Right cardiac atrium (tissue), 5 donors: ENCODE results near the gene HDAC1. TPM values are rescaled to one million over a fixed set of nuclear protein-coding genes. Genes with fewer than 3 reads are reported as not detected.
A peak's percentile ranks its signal among the peaks of the same experiment; 100 is the strongest.
"Not testable (repeated sequence)": the region's sequence is repeated elsewhere in the genome, so short reads cannot be mapped to it uniquely, and the experiment has no call there.

ENCODE experiments used
- ATAC-seq, 2 donors: fragments of 200-7000 bp; cut with Tn5 transposase; one replicate each; pipeline versions ENCODE4 v1.8.0 to v1.9.1; 2020; ENCODE audit warnings: moderate library complexity in 2 of 2, mild to moderate bottlenecking in 1 of 2
- DNase-seq, 3 donors: peaks; one replicate each; pipeline ENCODE4 v3.0.0-alpha.2; 2020
- H3K27ac ChIP-seq: one replicate; pipeline ENCODE4 v1.5.1; 2013; ENCODE audit warnings: mild to moderate bottlenecking, low read length, control low read depth, moderate library complexity
- H3K27me3 ChIP-seq: one replicate; pipeline ENCODE4 v1.6.1; 2013; ENCODE audit not compliant: control insufficient read depth, insufficient read depth
- H3K4me1 ChIP-seq: one replicate; pipeline ENCODE4 v1.6.1; 2013; ENCODE audit warnings: low read length; ENCODE audit not compliant: control insufficient read depth, insufficient read depth
- H3K4me3 ChIP-seq: one replicate; pipeline ENCODE4 v1.5.1; 2013; ENCODE audit warnings: low read length, control low read depth
- H3K9me3 ChIP-seq: one replicate; pipeline ENCODE4 v1.6.1; 2013; ENCODE audit warnings: low read length; ENCODE audit not compliant: control insufficient read depth
- WGBS: extraction: QIAGEN DNeasy Blood & Tissue Kit; methylation state at CpG from one replicate; pipeline ENCODE4 v1.1.7; 2013; 5-methylcytosine and 5-hydroxymethylcytosine counted together
- intact Hi-C, 4 donors: fragments of 100-400 bp; cut with DNase I; formaldehyde crosslinking; loops; one replicate each; pipeline versions ENCODE4 v1.11.0 to v1.14.0; 2022 to 2023
- polyA plus RNA-seq: library from polyadenylated mRNA; stranded (reverse); fragments of 200-250 nt; gene quantifications from one replicate; pipeline ENCODE4 v1.2.3, GENCODE V29; 2013
- total RNA-seq, 4 donors: library from RNA; stranded (reverse); fragmentation: NEBNext Ultra II Directional; extraction: Animal tissue kit (Norgen Biotek cat#: 25700); gene quantifications; one replicate each; pipeline ENCODE4 v1.2.1, GENCODE V29; 2021
- donor health status: healthy with polysubstance abuse.
- donor health status: DM: no; HTN: yes; CAD: no.
- donor health status: DM: no; HTN: no; CAD: no.
- donor health status: DM: no; HTN: yes; CAD: no; lungs with severe emphysema.
- donor health status: DM: yes; HTN: yes; CAD: no.

The HDAC1 gene
- total and polyA plus RNA-seq, 5 donors: 28.1 to 44.9 (median 39.1) TPM

DNA sequence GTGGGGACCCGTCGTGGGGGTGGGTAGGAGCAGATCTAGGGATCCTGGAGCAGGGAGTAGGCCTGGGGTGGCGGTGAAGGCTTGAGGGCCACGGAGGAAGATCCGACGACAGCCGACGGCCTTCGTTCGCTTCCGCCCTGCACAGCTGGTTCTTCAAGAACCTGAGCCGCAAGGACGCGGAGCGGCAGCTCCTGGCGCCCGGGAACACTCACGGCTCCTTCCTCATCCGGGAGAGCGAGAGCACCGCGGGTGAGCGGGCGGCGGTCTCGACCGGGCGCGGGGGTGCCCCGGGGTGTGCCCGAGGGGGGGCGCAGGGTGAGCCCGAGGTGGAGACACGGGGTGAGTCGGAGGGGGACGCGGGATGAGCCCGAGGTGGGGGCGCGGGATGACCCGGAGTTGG, 16.5 kb upstream of the HDAC1 start:
- no peak overlapping the region for H3K4me3 ChIP-seq
- no peak overlapping the region for H3K27ac ChIP-seq
- WGBS: 10% methylated on average over 41 of the region's 41 CpGs
- no peaks in the 10 kb centered on the region for H3K27me3 ChIP-seq
- no peaks in the 10 kb centered on the region for H3K4me1 ChIP-seq
- no peaks in the 10 kb centered on the region for H3K9me3 ChIP-seq
- peak; percentile 34 to 35 for ATAC-seq
- DNase-seq: peak in 2 of 3 donors; percentile 52 to 54
- intact Hi-C loops: no loop called here

DNA sequence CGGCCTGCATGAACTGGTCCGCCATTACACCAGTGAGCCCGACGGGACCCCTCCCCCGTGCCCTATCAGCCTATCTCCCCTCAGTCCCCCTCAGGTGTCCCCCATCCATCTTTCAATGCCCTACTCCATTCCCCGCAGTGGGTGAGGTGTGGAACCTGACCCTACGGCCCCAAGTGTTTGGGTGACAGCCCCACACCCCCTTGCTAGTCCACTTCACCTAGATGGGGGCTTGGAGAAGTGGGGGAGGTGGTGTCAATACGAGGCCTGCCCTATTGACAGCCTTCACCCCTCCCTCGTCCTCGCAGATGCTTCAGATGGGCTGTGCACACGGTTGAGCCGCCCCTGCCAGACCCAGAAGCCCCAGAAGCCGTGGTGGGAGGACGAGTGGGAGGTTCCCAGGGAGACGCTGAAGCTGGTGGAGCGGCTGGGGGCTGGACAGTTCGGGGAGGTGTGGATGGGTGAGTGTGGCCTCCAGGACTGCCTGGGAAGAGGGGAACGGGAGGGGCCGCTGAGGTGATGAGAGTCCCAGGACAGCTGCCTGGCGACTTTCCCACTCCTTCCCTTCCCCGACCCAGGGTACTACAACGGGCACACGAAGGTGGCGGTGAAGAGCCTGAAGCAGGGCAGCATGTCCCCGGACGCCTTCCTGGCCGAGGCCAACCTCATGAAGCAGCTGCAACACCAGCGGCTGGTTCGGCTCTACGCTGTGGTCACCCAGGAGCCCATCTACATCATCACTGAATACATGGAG, 15.7 kb upstream of the HDAC1 start:
- intact Hi-C loops: no loop called here
- DNase-seq: peak in 1 of 3 donors; percentile 57
- no peaks in the 10 kb centered on the region for H3K27me3 ChIP-seq
- 68% methylated on average over 30 of the region's 30 CpGs for WGBS
- H3K4me1 ChIP-seq: no peaks in the 10 kb centered on the region
- no peak overlapping the region for H3K27ac ChIP-seq
- no peaks in the 10 kb centered on the region for H3K9me3 ChIP-seq
- no peak overlapping the region for H3K4me3 ChIP-seq
- ATAC-seq: peak in 1 of 2 donors; percentile 8

DNA sequence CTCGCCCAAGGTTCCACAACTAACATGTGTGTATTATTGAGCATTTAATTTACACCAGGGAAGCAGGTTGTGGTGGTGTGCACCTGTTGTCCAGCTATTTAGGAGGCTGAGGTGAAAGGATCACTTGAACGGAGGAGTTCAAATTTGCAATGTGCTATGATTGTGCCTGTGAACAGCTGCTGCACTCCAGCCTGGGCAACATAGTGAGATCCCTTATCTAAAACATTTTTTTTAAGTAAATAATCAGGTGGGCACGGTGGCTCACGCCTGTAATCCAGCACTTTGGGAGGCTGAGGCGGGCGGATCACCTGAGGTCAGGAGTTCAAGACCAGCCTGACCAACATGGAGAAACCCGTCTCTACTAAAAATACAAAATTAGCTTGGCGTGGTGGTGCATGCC, 7.1 kb upstream of the HDAC1 start:
- intact Hi-C loops, ATAC-seq, DNase-seq, H3K9me3 ChIP-seq, H3K4me3 ChIP-seq, H3K27me3 ChIP-seq, H3K27ac ChIP-seq, H3K4me1 ChIP-seq: not testable (repeated sequence)
- WGBS: 86% methylated on average over 8 of the region's 8 CpGs

DNA sequence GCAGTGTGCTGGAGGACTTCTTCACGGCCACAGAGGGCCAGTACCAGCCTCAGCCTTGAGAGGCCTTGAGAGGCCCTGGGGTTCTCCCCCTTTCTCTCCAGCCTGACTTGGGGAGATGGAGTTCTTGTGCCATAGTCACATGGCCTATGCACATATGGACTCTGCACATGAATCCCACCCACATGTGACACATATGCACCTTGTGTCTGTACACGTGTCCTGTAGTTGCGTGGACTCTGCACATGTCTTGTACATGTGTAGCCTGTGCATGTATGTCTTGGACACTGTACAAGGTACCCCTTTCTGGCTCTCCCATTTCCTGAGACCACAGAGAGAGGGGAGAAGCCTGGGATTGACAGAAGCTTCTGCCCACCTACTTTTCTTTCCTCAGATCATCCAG, 6.2 kb upstream of the HDAC1 start:
- no peak overlapping the region for H3K27ac ChIP-seq
- H3K4me1 ChIP-seq: no peaks in the 10 kb centered on the region
- WGBS: 93% methylated on average over 3 of the region's 3 CpGs
- no peaks in the 10 kb centered on the region for H3K27me3 ChIP-seq
- no peaks in the 10 kb centered on the region for H3K9me3 ChIP-seq
- ATAC-seq: peak in 1 of 2 donors; percentile 34
- intact Hi-C loops: no loop called here
- no peak overlapping the region for H3K4me3 ChIP-seq
- no peak for DNase-seq

DNA sequence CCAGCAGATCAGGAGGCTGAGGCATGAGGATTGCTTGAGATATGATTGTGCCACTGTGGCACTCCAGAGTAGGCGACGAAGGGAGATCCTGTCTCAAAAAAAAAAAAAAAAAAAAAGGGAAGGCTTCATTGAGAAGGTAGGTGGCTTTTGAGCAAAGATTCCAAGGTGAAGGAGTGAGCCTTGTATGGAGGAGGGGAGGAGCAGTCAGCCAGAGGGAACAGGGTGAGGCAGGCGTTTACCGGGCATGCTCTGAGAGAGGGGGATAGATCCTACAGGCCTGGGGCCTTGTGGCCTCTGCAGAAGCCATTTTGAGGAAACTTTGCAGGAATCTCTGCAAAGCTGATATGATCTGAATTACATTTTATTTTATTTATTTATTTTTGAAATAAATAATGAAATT, 5.1 kb upstream of the HDAC1 start:
- Histone ChIP-seq H3K4me3 (no peak overlapping the region), H3K4me1 (no peaks in the 10 kb centered on the region), H3K9me3 (no peaks in the 10 kb centered on the region), H3K27ac (no peak overlapping the region), H3K27me3 (no peaks in the 10 kb centered on the region)
- intact Hi-C loops: no loop called here
- ATAC-seq (no peak), DNase-seq (no peak)
- WGBS: 94% methylated on average over 4 of the region's 4 CpGs

DNA sequence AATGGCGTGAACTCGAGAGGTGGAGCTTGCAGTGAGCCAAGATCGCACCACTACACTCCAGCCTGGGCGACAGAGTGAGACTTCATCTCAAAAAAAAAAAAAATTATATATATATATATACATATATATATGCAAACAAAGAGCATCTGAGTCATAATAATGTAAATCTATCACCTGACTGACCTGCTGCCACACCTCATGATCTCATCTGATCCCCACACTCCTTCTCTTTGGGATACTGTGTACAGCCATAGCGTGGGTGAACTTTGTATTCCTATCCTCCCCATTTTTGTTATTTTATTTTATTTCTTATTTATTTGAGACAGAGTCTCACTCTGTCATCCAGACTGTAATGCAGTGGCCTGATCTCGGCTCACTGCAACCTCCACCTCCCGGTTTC, 2.6 kb upstream of the HDAC1 start:
- Histone ChIP-seq H3K27ac (no peak overlapping the region), H3K9me3 (no peaks in the 10 kb centered on the region), H3K4me3 (no peak overlapping the region), H3K4me1 (no peaks in the 10 kb centered on the region), H3K27me3 (no peaks in the 10 kb centered on the region)
- intact Hi-C loops: no loop called here
- WGBS: 97% methylated on average over 7 of the region's 7 CpGs
- ATAC-seq (no peak), DNase-seq (no peak)

DNA sequence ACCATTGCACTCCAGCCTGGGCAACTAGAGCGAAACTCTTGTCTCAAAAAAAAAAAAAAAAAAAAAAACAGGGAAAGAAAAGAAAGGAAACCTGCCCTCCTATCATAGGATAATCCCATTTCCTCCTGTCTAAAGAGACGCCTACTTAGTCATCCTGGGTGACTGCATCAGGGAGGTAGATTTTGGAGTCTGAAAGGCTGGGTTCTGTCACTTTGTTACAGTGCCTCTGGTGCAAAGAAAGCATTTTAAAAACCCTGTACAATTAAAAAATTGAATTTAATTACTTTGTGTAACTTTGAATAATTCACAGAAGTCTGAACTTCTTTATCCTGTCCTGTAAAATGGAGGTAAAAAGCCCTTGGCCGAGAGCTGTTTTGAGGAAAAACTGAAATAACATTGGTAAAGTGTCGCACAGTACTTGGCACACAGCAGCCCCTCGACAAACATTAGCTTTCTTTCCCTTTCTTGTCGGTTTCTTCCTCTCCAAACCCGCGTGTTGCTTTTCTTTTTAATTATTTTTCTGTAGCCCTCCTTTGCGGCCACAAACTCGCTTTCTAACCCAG, 657 bp upstream of the HDAC1 start:
- Histone ChIP-seq H3K9me3 (no peaks in the 10 kb centered on the region), H3K4me3 (peak overlapping the region; percentile 85), H3K27me3 (no peaks in the 10 kb centered on the region), H3K4me1 (no peaks in the 10 kb centered on the region), H3K27ac (peak overlapping the region; percentile 43)
- ATAC-seq (peak in 1 of 2 donors; percentile 53), DNase-seq (no peak)
- 68% methylated on average over 10 of the region's 10 CpGs for WGBS
- intact Hi-C loops: loop anchor here in 1 of 4 donors (10.0 kb wide), 1 partner anchor 46 kb away; the partner anchor contains the start of gene FAM167B

DNA sequence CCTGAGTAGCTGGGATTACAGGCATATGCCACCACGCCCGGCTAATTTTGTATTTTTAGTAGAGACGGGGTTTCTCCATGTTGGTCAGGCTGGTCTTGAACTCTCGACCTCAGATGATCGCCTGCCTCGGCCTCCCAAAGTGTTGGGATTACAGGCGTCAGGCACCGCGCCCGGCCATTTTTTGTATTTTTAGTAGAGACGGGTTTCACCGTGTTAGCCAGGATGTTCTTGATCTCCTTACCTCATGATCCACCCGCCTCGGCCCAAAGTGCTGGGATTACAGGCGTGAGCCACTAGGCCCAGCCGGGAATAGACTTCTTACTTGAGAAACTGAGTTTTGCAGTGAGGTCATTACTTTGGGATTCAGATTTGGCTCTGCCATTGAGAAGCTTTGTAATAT, 6.3 kb downstream of the HDAC1 start:
- not testable (repeated sequence) for H3K9me3 ChIP-seq, H3K4me3 ChIP-seq, H3K4me1 ChIP-seq, H3K27me3 ChIP-seq, DNase-seq, ATAC-seq, H3K27ac ChIP-seq
- intact Hi-C loops: loop anchor here in 1 of 4 donors (10.0 kb wide), 1 partner anchor 53 kb away; the partner anchor contains the start of gene FAM167B
- 96% methylated on average over 16 of the region's 16 CpGs for WGBS

DNA sequence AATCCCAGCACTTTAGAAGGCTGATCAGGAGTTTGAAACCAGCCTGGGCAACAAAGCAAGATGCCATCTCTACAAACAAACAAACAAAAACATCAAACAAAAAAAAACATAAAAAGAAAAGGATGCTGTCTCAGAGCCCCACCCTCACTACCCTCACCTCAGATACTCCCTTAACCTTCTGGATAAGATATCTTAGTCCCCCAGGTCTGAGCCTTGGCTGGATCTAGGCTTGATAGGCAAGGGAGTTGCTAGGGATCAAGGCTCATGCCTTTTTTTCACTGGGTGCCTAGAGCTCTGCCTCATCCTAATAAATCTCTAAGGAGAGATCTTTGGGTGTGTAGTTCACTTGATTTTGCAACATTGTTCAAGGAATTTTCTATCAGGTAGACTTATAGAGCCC, 7.4 kb downstream of the HDAC1 start:
- DNase-seq (no peak), ATAC-seq (no peak)
- Histone ChIP-seq H3K4me3 (no peak overlapping the region), H3K4me1 (no peaks in the 10 kb centered on the region), H3K27me3 (no peaks in the 10 kb centered on the region), H3K27ac (no peak overlapping the region), H3K9me3 (no peaks in the 10 kb centered on the region)
- intact Hi-C loops: loop anchor here in 1 of 4 donors (10.0 kb wide), 1 partner anchor 55 kb away; the partner anchor contains the start of gene FAM167B

DNA sequence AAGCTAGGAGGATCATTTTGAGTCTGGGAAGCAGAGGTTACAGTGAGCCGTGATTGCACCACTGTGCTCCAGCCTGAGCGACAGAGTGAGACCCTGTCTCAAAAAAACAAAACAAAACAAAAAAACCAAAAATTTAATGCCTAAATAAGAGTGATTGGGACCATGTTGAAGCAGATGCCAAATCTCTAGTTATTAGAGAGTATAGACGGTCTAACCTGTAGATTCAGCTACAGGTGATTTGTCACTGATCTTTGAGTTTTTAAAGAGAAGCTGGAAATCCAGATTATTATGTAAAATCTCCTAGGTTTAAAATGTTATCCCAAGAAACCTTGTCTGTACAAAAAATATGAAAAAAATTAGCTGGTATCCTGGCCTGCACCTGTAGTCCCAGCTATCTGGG, 11.5 kb downstream of the HDAC1 start:
- intact Hi-C loops: no loop called here
- Histone ChIP-seq H3K27ac (no peak overlapping the region), H3K4me1 (no peaks in the 10 kb centered on the region), H3K4me3 (no peak overlapping the region), H3K27me3 (no peaks in the 10 kb centered on the region), H3K9me3 (no peaks in the 10 kb centered on the region)
- ATAC-seq: no peak
- DNase-seq: no peak
- WGBS: 98% methylated on average over 3 of the region's 3 CpGs

DNA sequence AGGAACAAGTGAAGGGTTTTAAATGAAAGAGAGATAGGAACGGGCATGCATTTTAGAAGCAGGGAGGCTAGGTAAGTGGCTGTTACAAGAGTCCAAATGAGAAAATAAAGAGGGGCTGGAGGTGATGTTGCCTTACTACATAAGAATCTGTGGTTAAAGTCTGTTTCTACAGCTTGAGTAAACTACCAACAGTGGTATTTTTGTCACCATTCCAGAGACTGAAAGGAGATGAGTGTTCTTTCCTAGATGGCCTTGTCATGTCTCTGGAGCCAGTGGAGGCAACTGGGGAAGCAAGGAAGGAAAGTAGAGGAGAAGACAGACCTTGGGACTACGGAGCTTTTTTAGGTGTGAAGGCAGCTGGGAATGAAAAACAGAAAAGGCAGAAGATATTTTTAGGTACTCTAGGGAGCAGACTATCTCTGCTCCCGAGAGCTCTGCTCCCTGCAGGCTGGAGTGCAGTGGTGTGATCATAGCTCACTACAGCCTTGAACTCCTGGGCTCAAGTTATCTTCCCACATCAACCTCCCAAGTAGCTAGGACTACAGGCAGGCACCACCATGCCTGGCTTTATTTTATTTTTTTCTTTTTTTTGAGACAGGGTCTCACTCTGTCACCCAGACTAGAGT, 12.2 kb downstream of the HDAC1 start:
- DNase-seq (no peak), ATAC-seq (no peak)
- Histone ChIP-seq H3K9me3 (no peaks in the 10 kb centered on the region), H3K4me3 (no peak overlapping the region), H3K4me1 (no peaks in the 10 kb centered on the region), H3K27ac (no peak overlapping the region), H3K27me3 (no peaks in the 10 kb centered on the region)
- WGBS: 68% methylated on average over 3 of the region's 3 CpGs
- intact Hi-C loops: no loop called here
